Kidney epithelial cell (primary cell): ENCODE data around the gene DRAXIN. TPM values are rescaled to one million over a fixed set of nuclear protein-coding genes. Genes with fewer than 3 reads are reported as not detected.
A peak's percentile ranks its signal among the peaks of the same experiment; 100 is the strongest.

ENCODE experiments used
- DNase-seq: peaks from one replicate; pipeline ENCODE4 v3.0.0-alpha.2; 2010; ENCODE audit warnings: low read depth
- H3K27me3 ChIP-seq: 2 replicates; pipeline ENCODE4 v1.6.0; 2011; ENCODE audit warnings: low read length; ENCODE audit not compliant: control insufficient read depth, insufficient read depth
- H3K36me3 ChIP-seq: 2 replicates; pipeline ENCODE4 v1.5.1; 2011; ENCODE audit warnings: low read length; ENCODE audit not compliant: control insufficient read depth, insufficient read depth
- H3K4me3 ChIP-seq: 2 replicates; pipeline ENCODE4 v1.5.1; 2011; ENCODE audit warnings: low read depth, mild to moderate bottlenecking, control low read depth, low read length
- CTCF ChIP-seq: IDR thresholded peaks from 2 replicates; pipeline ENCODE4 v1.5.1; 2011; ENCODE audit warnings: mild to moderate bottlenecking, moderate library complexity, low read length, control low read depth, inconsistent platforms; ENCODE audit not compliant: insufficient read depth, poor library complexity, severe bottlenecking
- total RNA-seq: library from RNA; depleted of rRNA; stranded (reverse); fragments of >200 nt; gene quantifications from 2 replicates; pipeline ENCODE4 v1.2.3, GENCODE V29; 2015

Gene DRAXIN
- total RNA-seq, 1 donor from 2014 or later = 2.8 TPM

GRCh38 chr1:11746092-11746491, 54.6 kb downstream of the DRAXIN start:
- no peak for TF ChIP-seq CTCF
- no peak for DNase-seq
- H3K27me3 ChIP-seq = no peaks in the 10 kb centered on the region
- H3K36me3 ChIP-seq = no peaks in the 10 kb centered on the region
- H3K4me3 ChIP-seq = no peak overlapping the region

GRCh38 chr1:11746795-11747487, 55.4 kb downstream of the DRAXIN start:
- no peak for DNase-seq
- H3K36me3 ChIP-seq = no peaks in the 10 kb centered on the region
- H3K4me3 ChIP-seq = no peak overlapping the region
- no peaks in the 10 kb centered on the region for H3K27me3 ChIP-seq
- TF ChIP-seq CTCF = no peak

GRCh38 chr1:11748294-11749202, 57.0 kb downstream of the DRAXIN start:
- no peak for DNase-seq
- no peak for TF ChIP-seq CTCF
- H3K4me3 ChIP-seq = no peak overlapping the region
- no peaks in the 10 kb centered on the region for H3K36me3 ChIP-seq
- H3K27me3 ChIP-seq = no peaks in the 10 kb centered on the region

- TF ChIP-seq CTCF = peak; percentile 52
- Histone ChIP-seq H3K4me3 (no peak overlapping the region), H3K27me3 (no peaks in the 10 kb centered on the region), H3K36me3 (no peaks in the 10 kb centered on the region)
- no peak for DNase-seq
Observed at GRCh38 chr1:11749203-11749689, 57.7 kb downstream of the DRAXIN start.

- no peak for DNase-seq
- no peak for TF ChIP-seq CTCF
- H3K27me3 ChIP-seq = no peaks in the 10 kb centered on the region
- H3K4me3 ChIP-seq = no peak overlapping the region
- H3K36me3 ChIP-seq = no peaks in the 10 kb centered on the region
Observed at GRCh38 chr1:11749996-11750395, 58.5 kb downstream of the DRAXIN start.
